WTC11 (cell line): ENCODE results near the gene CFAP74. TPM values are rescaled to one million over a fixed set of nuclear protein-coding genes. Genes with fewer than 3 reads are reported as not detected.

ENCODE experiments used
- ATAC-seq: fragments of 200-7000 bp; cut with Tn5 transposase; 2 replicates; pipeline ENCODE4 v1.10.0; 2021; ENCODE audit warnings: mild to moderate bottlenecking, moderate library complexity
- CTCF ChIA-PET: fragments of 300-600 bp; sonication (Branson Sonifier 250); formaldehyde crosslinking; loops from one replicate; lab custom pipeline; 2021; ENCODE audit warnings: antibody characterized with exemption; lab: Charles Lee
- POLR2A ChIA-PET: fragments of 350-600 bp; sonication (Branson Sonifier 250); formaldehyde crosslinking; loops from one replicate; lab custom pipeline; 2021; ENCODE audit warnings: antibody characterized with exemption; lab: Charles Lee
- DNase-seq: peaks from one replicate; pipeline ENCODE4 v3.0.0; 2021; ENCODE audit warnings: low spot score
- H3K27ac Mint-ChIP-seq: 2 replicates; pipeline ENCODE4 v1.8.0; 2021; ENCODE audit warnings: mixed read lengths
- H3K27me3 Mint-ChIP-seq: 2 replicates; pipeline ENCODE4 v1.8.0; 2021; ENCODE audit warnings: low read depth, mild to moderate bottlenecking, moderate library complexity, mixed read lengths
- H3K36me3 Mint-ChIP-seq: 2 replicates; pipeline ENCODE4 v1.8.0; 2021; ENCODE audit warnings: mixed read lengths
- H3K4me1 Mint-ChIP-seq: 2 replicates; pipeline ENCODE4 v1.8.0; 2022; ENCODE audit warnings: mixed read lengths
- H3K4me3 Mint-ChIP-seq: 2 replicates; pipeline ENCODE4 v1.8.0; 2021; ENCODE audit warnings: mild to moderate bottlenecking, moderate library complexity, mixed read lengths
- H3K9me3 Mint-ChIP-seq: 2 replicates; pipeline ENCODE4 v1.8.0; 2021; ENCODE audit warnings: mixed read lengths
- CREM ChIP-seq: sonication (generic); formaldehyde crosslinking; IDR thresholded peaks from 2 replicates; pipeline ENCODE4 v1.8.1; 2022; ENCODE audit warnings: mild to moderate bottlenecking, missing genetic modification reagents, moderate library complexity
- ESRRA ChIP-seq: sonication (generic); formaldehyde crosslinking; IDR thresholded peaks from 2 replicates; pipeline ENCODE4 v1.8.1; 2022; ENCODE audit warnings: mild to moderate bottlenecking, missing genetic modification reagents, borderline replicate concordance
- IRF2 ChIP-seq: sonication (generic); formaldehyde crosslinking; IDR thresholded peaks from 2 replicates; pipeline ENCODE4 v1.8.0; 2022; ENCODE audit warnings: low read depth, missing genetic modification reagents, borderline replicate concordance
- NR2C2 ChIP-seq: sonication (generic); formaldehyde crosslinking; IDR thresholded peaks from 2 replicates; pipeline ENCODE4 v1.8.0; 2022; ENCODE audit warnings: mild to moderate bottlenecking, missing genetic modification reagents
- NR3C1 ChIP-seq: sonication (generic); formaldehyde crosslinking; conservative IDR thresholded peaks from 2 replicates; pipeline ENCODE4 v1.8.1; 2023; ENCODE audit warnings: low read depth, mild to moderate bottlenecking, missing genetic modification reagents
- SMAD4 ChIP-seq: sonication (generic); formaldehyde crosslinking; IDR thresholded peaks from 2 replicates; pipeline ENCODE4 v1.8.0; 2022; ENCODE audit warnings: mild to moderate bottlenecking, missing genetic modification reagents
- ZNF138 ChIP-seq: sonication (generic); formaldehyde crosslinking; conservative IDR thresholded peaks from 2 replicates; pipeline ENCODE4 v1.8.1; 2022; ENCODE audit warnings: mild to moderate bottlenecking, moderate library complexity, missing genetic modification reagents
- ZNF416 ChIP-seq: fragments of 250-450 bp; sonication (Bioruptor Pico); IDR thresholded peaks from 2 replicates; pipeline ENCODE4 v1.9.0; 2021; ENCODE audit warnings: mild to moderate bottlenecking, inconsistent platforms
- ZNF423 ChIP-seq: fragments of 250-450 bp; sonication (Bioruptor Pico); IDR thresholded peaks from 2 replicates; pipeline ENCODE4 v2.1.2; 2022; ENCODE audit warnings: mild to moderate bottlenecking, moderate library complexity
- total RNA-seq: library from RNA; stranded (reverse); gene quantifications from 3 replicates; pipeline ENCODE4 v1.2.3, GENCODE V29; 2021
- TF ChIP-seq, protein P1 (sequence below): sonication (generic); formaldehyde crosslinking; IDR thresholded peaks from 2 replicates; pipeline ENCODE4 v1.8.1; 2022; ENCODE audit warnings: low read depth, missing genetic modification reagents, borderline replicate concordance
- TF ChIP-seq, protein P2 (sequence below): sonication (generic); formaldehyde crosslinking; IDR thresholded peaks from 2 replicates; pipeline ENCODE4 v1.8.0; 2022; ENCODE audit warnings: mild to moderate bottlenecking, missing genetic modification reagents
- TF ChIP-seq, protein P3 (sequence below): sonication (generic); formaldehyde crosslinking; IDR thresholded peaks from 2 replicates; pipeline ENCODE4 v1.8.0; 2022; ENCODE audit warnings: mild to moderate bottlenecking, missing genetic modification reagents
- TF ChIP-seq, protein P4 (sequence below): sonication (generic); formaldehyde crosslinking; IDR thresholded peaks from 2 replicates; pipeline ENCODE4 v1.8.1; 2022; ENCODE audit warnings: mild to moderate bottlenecking, missing genetic modification reagents, moderate library complexity, borderline replicate concordance
- TF ChIP-seq, protein P5 (sequence below): sonication (generic); formaldehyde crosslinking; IDR thresholded peaks from 2 replicates; pipeline ENCODE4 v1.8.0; 2022; ENCODE audit warnings: mild to moderate bottlenecking, missing genetic modification reagents
- TF ChIP-seq, protein P6 (sequence below): sonication (generic); formaldehyde crosslinking; IDR thresholded peaks from 2 replicates; pipeline ENCODE4 v1.8.1; 2023; ENCODE audit warnings: mild to moderate bottlenecking, moderate library complexity, missing genetic modification reagents
- TF ChIP-seq, protein P7 (sequence below): sonication (generic); formaldehyde crosslinking; IDR thresholded peaks from 2 replicates; pipeline ENCODE4 v1.8.1; 2023; ENCODE audit warnings: mild to moderate bottlenecking, missing genetic modification reagents, borderline replicate concordance

The CFAP74 gene
- total RNA-seq, 1 experiment from 2014 or later = 0.35 TPM

DNA sequence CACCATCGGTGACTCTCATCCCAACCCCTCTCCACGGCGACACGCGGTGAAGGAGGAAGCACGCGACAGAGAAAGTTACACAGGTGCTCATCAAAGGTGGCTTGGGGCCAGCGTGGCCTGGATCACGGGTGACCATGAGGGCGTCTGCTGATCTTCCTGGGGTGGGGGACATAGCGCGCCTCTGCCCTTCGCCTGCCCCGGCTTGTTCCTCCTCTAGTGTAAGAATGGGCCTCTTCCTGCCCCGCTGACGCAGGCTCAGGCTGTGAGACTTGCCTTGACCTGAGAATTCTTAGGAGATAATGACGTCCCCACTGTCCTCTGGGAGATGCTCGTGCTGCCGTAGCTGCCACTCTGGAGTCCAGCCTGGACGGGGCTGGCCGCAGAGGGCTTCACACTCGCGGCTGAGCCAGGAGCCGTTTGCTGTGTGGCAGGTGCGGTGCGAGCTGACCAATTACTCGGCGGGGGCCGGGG lies 45.5 kb downstream of the CFAP74 start:
- no peak for TF ChIP-seq CREM (CRISPR knock-in tag)
- no peak for TF ChIP-seq ZNF423
- TF ChIP-seq, protein P1, sequence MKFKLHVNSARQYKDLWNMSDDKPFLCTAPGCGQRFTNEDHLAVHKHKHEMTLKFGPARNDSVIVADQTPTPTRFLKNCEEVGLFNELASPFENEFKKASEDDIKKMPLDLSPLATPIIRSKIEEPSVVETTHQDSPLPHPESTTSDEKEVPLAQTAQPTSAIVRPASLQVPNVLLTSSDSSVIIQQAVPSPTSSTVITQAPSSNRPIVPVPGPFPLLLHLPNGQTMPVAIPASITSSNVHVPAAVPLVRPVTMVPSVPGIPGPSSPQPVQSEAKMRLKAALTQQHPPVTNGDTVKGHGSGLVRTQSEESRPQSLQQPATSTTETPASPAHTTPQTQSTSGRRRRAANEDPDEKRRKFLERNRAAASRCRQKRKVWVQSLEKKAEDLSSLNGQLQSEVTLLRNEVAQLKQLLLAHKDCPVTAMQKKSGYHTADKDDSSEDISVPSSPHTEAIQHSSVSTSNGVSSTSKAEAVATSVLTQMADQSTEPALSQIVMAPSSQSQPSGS (CRISPR knock-in tag) = no peak
- TF ChIP-seq, protein P2, sequence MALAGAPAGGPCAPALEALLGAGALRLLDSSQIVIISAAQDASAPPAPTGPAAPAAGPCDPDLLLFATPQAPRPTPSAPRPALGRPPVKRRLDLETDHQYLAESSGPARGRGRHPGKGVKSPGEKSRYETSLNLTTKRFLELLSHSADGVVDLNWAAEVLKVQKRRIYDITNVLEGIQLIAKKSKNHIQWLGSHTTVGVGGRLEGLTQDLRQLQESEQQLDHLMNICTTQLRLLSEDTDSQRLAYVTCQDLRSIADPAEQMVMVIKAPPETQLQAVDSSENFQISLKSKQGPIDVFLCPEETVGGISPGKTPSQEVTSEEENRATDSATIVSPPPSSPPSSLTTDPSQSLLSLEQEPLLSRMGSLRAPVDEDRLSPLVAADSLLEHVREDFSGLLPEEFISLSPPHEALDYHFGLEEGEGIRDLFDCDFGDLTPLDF (CRISPR knock-in tag) = no peak
- TF ChIP-seq ZNF138 (CRISPR knock-in tag) = no peak
- TF ChIP-seq, protein P3, sequence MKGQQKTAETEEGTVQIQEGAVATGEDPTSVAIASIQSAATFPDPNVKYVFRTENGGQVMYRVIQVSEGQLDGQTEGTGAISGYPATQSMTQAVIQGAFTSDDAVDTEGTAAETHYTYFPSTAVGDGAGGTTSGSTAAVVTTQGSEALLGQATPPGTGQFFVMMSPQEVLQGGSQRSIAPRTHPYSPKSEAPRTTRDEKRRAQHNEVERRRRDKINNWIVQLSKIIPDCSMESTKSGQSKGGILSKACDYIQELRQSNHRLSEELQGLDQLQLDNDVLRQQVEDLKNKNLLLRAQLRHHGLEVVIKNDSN (CRISPR knock-in tag) = no peak
- TF ChIP-seq, protein P4, sequence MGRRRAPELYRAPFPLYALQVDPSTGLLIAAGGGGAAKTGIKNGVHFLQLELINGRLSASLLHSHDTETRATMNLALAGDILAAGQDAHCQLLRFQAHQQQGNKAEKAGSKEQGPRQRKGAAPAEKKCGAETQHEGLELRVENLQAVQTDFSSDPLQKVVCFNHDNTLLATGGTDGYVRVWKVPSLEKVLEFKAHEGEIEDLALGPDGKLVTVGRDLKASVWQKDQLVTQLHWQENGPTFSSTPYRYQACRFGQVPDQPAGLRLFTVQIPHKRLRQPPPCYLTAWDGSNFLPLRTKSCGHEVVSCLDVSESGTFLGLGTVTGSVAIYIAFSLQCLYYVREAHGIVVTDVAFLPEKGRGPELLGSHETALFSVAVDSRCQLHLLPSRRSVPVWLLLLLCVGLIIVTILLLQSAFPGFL (CRISPR knock-in tag) = no peak
- TF ChIP-seq IRF2 = no peak
- no peak for TF ChIP-seq NR2C2 (CRISPR knock-in tag)
- no peak for TF ChIP-seq ESRRA
- TF ChIP-seq, protein P5, sequence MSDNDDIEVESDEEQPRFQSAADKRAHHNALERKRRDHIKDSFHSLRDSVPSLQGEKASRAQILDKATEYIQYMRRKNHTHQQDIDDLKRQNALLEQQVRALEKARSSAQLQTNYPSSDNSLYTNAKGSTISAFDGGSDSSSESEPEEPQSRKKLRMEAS (CRISPR knock-in tag) = no peak
- TF ChIP-seq, protein P6, sequence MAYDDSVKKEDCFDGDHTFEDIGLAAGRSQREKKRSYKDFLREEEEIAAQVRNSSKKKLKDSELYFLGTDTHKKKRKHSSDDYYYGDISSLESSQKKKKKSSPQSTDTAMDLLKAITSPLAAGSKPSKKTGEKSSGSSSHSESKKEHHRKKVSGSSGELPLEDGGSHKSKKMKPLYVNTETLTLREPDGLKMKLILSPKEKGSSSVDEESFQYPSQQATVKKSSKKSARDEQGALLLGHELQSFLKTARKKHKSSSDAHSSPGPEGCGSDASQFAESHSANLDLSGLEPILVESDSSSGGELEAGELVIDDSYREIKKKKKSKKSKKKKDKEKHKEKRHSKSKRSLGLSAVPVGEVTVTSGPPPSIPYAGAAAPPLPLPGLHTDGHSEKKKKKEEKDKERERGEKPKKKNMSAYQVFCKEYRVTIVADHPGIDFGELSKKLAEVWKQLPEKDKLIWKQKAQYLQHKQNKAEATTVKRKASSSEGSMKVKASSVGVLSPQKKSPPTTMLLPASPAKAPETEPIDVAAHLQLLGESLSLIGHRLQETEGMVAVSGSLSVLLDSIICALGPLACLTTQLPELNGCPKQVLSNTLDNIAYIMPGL (CRISPR knock-in tag) = no peak
- TF ChIP-seq SMAD4 (CRISPR knock-in tag) = no peak
- TF ChIP-seq, protein P7, sequence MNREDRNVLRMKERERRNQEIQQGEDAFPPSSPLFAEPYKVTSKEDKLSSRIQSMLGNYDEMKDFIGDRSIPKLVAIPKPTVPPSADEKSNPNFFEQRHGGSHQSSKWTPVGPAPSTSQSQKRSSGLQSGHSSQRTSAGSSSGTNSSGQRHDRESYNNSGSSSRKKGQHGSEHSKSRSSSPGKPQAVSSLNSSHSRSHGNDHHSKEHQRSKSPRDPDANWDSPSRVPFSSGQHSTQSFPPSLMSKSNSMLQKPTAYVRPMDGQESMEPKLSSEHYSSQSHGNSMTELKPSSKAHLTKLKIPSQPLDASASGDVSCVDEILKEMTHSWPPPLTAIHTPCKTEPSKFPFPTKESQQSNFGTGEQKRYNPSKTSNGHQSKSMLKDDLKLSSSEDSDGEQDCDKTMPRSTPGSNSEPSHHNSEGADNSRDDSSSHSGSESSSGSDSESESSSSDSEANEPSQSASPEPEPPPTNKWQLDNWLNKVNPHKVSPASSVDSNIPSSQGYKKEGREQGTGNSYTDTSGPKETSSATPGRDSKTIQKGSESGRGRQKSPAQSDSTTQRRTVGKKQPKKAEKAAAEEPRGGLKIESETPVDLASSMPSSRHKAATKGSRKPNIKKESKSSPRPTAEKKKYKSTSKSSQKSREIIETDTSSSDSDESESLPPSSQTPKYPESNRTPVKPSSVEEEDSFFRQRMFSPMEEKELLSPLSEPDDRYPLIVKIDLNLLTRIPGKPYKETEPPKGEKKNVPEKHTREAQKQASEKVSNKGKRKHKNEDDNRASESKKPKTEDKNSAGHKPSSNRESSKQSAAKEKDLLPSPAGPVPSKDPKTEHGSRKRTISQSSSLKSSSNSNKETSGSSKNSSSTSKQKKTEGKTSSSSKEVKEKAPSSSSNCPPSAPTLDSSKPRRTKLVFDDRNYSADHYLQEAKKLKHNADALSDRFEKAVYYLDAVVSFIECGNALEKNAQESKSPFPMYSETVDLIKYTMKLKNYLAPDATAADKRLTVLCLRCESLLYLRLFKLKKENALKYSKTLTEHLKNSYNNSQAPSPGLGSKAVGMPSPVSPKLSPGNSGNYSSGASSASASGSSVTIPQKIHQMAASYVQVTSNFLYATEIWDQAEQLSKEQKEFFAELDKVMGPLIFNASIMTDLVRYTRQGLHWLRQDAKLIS (CRISPR knock-in tag) = no peak
- TF ChIP-seq ZNF416 = no peak
- no peak for TF ChIP-seq NR3C1 (CRISPR knock-in tag)
- H3K36me3 Mint-ChIP-seq = no peaks in the 10 kb centered on the region
- no peak overlapping the region; the same call in 1 of the 2 replicates for H3K27ac Mint-ChIP-seq
- no peak for ATAC-seq
- ChIA-PET POLR2A (no interaction called here), CTCF (interaction anchor here (4.0 to 11.8 kb wide), 2 partner anchors 13 to 87 kb away, joined by 43 to 312 read pairs; partner anchors contain the start of gene PRKCZ)
- H3K9me3 Mint-ChIP-seq = peaks cover 6% of the 10 kb centered on the region
- no peak overlapping the region for H3K4me3 Mint-ChIP-seq
- no peaks in the 10 kb centered on the region; the same call in none of the 2 replicates for H3K27me3 Mint-ChIP-seq
- peaks cover 20% of the 10 kb centered on the region for H3K4me1 Mint-ChIP-seq
- DNase-seq = no peak
